ENCODE data around the gene NANS.
"Not testable (repeated sequence)": the region's sequence is repeated elsewhere in the genome, so short reads cannot be mapped to it uniquely, and the experiment has no call there.

Gene NANS

DNA sequence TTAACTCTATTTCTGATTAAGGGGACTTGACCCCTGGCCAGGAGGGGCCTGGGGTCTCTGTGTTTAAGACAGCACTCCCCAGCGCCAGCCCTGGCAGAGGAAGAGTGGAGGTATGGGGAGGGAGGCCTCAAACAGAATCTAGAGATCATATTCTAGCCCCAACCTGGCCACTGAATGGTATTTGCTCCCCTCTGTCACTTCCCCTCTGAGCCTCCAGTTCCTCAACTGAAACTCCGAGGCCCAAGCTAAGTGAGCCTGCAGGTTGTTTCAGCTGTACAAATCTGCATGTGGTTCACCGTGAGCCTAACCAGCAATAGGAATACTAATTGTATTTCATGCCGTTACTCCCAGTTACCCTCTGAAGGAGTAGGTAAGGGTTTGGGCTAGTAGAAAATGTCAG is 37.4 kb upstream of the NANS start:
- no peak overlapping the region for H3K4me3 ChIP-seq (ENCODE audit: low read depth in 1 of 2, low read length in 2 of 2)
- H3K27me3 ChIP-seq (ENCODE audit: control insufficient read depth in 1 of 2, insufficient read depth in 2 of 2, low read length in 2 of 2), result no peaks in the 10 kb centered on the region
- H3K9me3 ChIP-seq (ENCODE audit: control insufficient read depth in 1 of 2, low read length in 2 of 2), result no peaks in the 10 kb centered on the region
- H3K36me3 ChIP-seq (ENCODE audit: control insufficient read depth in 1 of 2, insufficient read depth in 2 of 2, low read length in 2 of 2), result peaks cover 22 to 63% of the 10 kb centered on the region in 2 donors
- H3K27ac ChIP-seq (ENCODE audit: low read depth, low read length), result peak overlapping the region; percentile 53
- H3K9ac ChIP-seq (ENCODE audit: low read depth in 1 of 2, low read length in 2 of 2), result no peak overlapping the region
- H3K4me1 ChIP-seq (ENCODE audit: control insufficient read depth in 1 of 2, insufficient read depth in 2 of 2, low read length in 2 of 2), result peaks cover 3 to 8% of the 10 kb centered on the region in 2 donors

DNA sequence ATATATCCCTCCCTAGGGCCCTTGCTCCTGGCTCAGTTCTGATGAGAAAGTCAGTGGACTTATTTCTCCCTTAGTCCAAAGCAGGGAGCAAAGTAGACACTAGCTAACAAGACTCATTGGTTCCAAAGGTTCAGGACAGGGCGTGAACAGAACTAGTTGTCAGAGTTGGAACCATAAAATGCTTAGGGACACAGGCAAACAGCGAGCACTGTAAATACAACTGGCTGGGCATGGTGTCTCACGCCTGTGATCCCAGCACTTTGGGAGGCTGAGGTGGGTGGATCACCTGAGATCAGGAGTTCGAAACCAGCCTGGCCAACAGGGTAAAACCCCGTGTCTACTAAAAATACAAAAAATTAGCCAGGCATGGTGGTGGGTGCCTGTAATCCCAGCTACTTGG is 36.7 kb upstream of the NANS start:
- H3K27me3 ChIP-seq (ENCODE audit: control insufficient read depth in 1 of 2, insufficient read depth in 2 of 2, low read length in 2 of 2); H3K9me3 ChIP-seq (ENCODE audit: control insufficient read depth in 1 of 2, low read length in 2 of 2); H3K4me1 ChIP-seq (ENCODE audit: control insufficient read depth in 1 of 2, insufficient read depth in 2 of 2, low read length in 2 of 2); H3K4me3 ChIP-seq (ENCODE audit: low read depth in 1 of 2, low read length in 2 of 2); H3K9ac ChIP-seq (ENCODE audit: low read depth in 1 of 2, low read length in 2 of 2): not testable (repeated sequence)
- Histone ChIP-seq H3K27ac (ENCODE audit: low read depth, low read length) (peak overlapping the region; percentile 53), H3K36me3 (ENCODE audit: control insufficient read depth in 1 of 2, insufficient read depth in 2 of 2, low read length in 2 of 2) (peaks cover 18 to 56% of the 10 kb centered on the region in 2 donors)

DNA sequence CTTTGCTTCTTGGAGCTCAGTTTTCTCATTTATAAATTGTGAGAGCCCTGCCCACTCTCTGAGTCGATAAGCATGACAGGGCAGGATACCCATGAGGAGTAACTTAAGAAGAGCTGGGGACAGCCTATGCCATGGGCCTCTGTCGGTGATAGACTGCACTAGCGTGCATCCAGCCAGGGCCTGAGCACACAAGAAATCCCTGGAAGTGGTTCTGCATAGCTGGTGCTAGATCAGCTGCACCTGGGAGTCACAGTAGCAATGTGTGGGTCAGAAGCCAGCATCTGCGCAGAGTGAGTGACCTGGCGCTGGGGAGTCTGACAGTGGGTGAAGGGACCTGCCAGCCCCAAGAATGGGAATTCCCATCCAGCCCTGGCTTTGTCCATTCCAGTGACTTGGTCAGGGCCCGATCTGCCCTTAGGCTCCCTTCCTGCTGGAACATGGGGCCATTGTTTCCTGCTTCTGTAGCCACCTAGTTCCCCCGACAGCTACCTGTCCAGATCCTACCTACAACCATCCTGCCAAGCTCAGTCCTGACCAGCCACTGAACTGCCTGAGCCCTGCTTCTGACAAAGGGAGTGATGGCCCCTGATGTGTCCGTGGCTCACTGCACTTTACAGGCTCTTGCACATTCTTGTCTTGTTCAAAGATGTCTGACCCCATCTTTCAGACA is 35.9 kb upstream of the NANS start:
- H3K36me3 ChIP-seq (ENCODE audit: control insufficient read depth in 1 of 2, insufficient read depth in 2 of 2, low read length in 2 of 2), result peaks cover 13 to 48% of the 10 kb centered on the region in 2 donors
- H3K9ac ChIP-seq (ENCODE audit: low read depth in 1 of 2, low read length in 2 of 2), result no peak overlapping the region
- peaks cover 3 to 8% of the 10 kb centered on the region in 2 donors for H3K4me1 ChIP-seq (ENCODE audit: control insufficient read depth in 1 of 2, insufficient read depth in 2 of 2, low read length in 2 of 2)
- H3K27ac ChIP-seq (ENCODE audit: low read depth, low read length), result no peak overlapping the region
- no peak overlapping the region for H3K4me3 ChIP-seq (ENCODE audit: low read depth in 1 of 2, low read length in 2 of 2)
- no peaks in the 10 kb centered on the region for H3K9me3 ChIP-seq (ENCODE audit: control insufficient read depth in 1 of 2, low read length in 2 of 2)
- no peaks in the 10 kb centered on the region for H3K27me3 ChIP-seq (ENCODE audit: control insufficient read depth in 1 of 2, insufficient read depth in 2 of 2, low read length in 2 of 2)

DNA sequence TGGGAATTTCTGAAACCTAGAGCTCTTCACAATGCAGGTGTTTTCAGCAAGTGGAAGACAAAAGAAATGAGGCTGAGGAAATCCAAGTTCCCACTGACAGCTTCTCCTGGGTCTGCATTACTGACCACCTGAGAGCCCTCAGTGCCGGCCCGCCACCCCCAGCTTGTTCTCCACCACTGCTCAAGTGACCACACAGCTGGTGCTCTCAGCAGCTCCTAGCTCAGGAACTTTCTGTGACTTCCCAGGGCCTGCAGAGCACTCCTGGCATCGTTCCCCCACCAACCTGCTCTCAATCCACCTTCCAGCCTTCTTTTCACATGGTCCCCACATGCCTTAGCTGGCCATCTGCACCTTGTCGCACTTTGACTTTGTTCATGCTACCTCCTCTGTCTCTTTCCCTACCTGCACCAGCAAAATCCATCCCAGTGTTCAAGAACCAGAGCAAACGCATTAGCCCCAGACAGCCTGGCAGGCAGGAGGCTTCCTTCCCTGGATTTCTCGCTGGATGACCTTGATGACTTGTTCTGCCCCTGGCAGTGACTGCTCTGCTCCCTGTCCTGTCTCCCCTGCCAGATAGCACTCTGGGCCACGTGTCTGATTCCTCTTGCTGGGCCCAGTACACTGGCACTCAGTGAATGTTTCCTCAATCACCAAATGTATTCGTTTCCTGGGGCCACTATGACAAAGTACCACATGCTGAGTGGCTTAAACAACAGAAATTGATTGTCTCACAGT is 35.1 kb upstream of the NANS start:
- Histone ChIP-seq H3K9ac (ENCODE audit: low read depth in 1 of 2, low read length in 2 of 2) (no peak overlapping the region), H3K27ac (ENCODE audit: low read depth, low read length) (no peak overlapping the region)

DNA sequence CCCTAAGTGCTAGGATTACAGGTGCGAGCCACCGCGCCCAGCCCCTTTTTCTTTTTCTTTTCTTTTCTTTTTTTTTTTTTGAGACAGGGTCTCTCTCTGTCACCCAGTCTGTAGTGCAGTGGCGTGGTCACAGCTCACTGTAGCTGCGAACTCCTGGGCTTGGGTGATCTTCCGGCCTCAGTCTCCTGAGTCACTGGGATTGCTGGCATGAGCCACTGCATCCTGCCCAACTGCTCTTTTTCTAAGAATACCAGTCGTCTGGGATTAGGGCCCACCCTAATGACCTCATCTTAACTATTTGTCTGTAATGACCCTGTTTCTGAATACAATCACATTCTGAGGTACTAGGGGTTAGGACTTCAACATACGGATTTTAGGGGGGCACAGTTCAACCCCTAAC is 34.1 kb upstream of the NANS start:
- Histone ChIP-seq H3K4me3 (ENCODE audit: low read depth in 1 of 2, low read length in 2 of 2) (no peak overlapping the region), H3K27ac (ENCODE audit: low read depth, low read length) (no peak overlapping the region), H3K27me3 (ENCODE audit: control insufficient read depth in 1 of 2, insufficient read depth in 2 of 2, low read length in 2 of 2) (no peaks in the 10 kb centered on the region), H3K4me1 (ENCODE audit: control insufficient read depth in 1 of 2, insufficient read depth in 2 of 2, low read length in 2 of 2) (peaks cover 3 to 8% of the 10 kb centered on the region in 2 donors), H3K9ac (ENCODE audit: low read depth in 1 of 2, low read length in 2 of 2) (no peak overlapping the region), H3K9me3 (ENCODE audit: control insufficient read depth in 1 of 2, low read length in 2 of 2) (no peaks in the 10 kb centered on the region), H3K36me3 (ENCODE audit: control insufficient read depth in 1 of 2, insufficient read depth in 2 of 2, low read length in 2 of 2) (peaks cover 7 to 31% of the 10 kb centered on the region in 2 donors)

More for the DNA sequence above, 35.1 kb upstream of the NANS start:
- Histone ChIP-seq H3K27me3 (ENCODE audit: control insufficient read depth in 1 of 2, insufficient read depth in 2 of 2, low read length in 2 of 2) (no peaks in the 10 kb centered on the region), H3K9me3 (ENCODE audit: control insufficient read depth in 1 of 2, low read length in 2 of 2) (no peaks in the 10 kb centered on the region), H3K4me1 (ENCODE audit: control insufficient read depth in 1 of 2, insufficient read depth in 2 of 2, low read length in 2 of 2) (peaks cover 3 to 8% of the 10 kb centered on the region in 2 donors), H3K4me3 (ENCODE audit: low read depth in 1 of 2, low read length in 2 of 2) (no peak overlapping the region), H3K36me3 (ENCODE audit: control insufficient read depth in 1 of 2, insufficient read depth in 2 of 2, low read length in 2 of 2) (peaks cover 8 to 40% of the 10 kb centered on the region in 2 donors)

DNA sequence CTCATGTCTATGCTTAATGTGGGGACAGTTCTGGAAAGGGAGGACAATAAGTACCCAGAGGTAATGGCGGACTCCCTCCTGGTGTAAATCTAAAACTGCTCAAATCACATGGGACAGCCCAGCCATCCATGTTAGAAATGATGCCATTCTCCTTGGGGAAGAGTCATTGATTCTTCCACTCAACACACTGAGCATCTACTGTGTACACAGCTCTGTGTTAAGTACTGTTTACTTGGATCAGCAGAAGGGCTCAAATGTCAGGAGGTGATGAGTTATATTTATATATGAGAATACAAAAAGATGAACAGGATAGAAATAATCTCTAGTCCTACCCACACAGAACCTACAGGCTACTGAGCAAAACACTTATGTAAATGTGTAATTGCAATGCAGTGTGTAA is 31.8 kb upstream of the NANS start:
- Histone ChIP-seq H3K9ac (ENCODE audit: low read depth in 1 of 2, low read length in 2 of 2) (no peak overlapping the region), H3K27ac (ENCODE audit: low read depth, low read length) (no peak overlapping the region), H3K9me3 (ENCODE audit: control insufficient read depth in 1 of 2, low read length in 2 of 2) (no peaks in the 10 kb centered on the region), H3K36me3 (ENCODE audit: control insufficient read depth in 1 of 2, insufficient read depth in 2 of 2, low read length in 2 of 2) (peaks cover 0 to 15% of the 10 kb centered on the region in 2 donors), H3K4me3 (ENCODE audit: low read depth in 1 of 2, low read length in 2 of 2) (no peak overlapping the region), H3K4me1 (ENCODE audit: control insufficient read depth in 1 of 2, insufficient read depth in 2 of 2, low read length in 2 of 2) (peaks cover 0 to under 1% of the 10 kb centered on the region in 2 donors), H3K27me3 (ENCODE audit: control insufficient read depth in 1 of 2, insufficient read depth in 2 of 2, low read length in 2 of 2) (no peaks in the 10 kb centered on the region)

DNA sequence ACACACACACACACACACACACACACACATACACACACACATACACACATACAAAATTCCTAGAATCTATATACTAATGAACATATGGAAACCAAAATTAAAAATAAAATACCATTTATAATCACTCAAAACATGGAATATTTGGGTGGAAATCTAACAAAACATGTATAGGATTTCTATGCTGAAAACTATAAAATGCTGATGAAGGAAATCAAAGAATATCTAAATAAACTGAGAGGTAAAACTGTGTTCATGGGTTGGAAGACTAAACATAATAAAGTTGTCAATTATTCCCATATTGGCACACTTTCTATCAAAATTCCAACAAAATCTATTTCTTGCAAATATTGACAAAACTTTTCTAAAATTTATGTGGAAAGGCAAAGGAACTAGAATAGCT is 25.4 kb upstream of the NANS start:
- Histone ChIP-seq H3K4me1 (ENCODE audit: control insufficient read depth in 1 of 2, insufficient read depth in 2 of 2, low read length in 2 of 2) (peaks cover 0 to 3% of the 10 kb centered on the region in 2 donors), H3K4me3 (ENCODE audit: low read depth in 1 of 2, low read length in 2 of 2) (no peak overlapping the region), H3K36me3 (ENCODE audit: control insufficient read depth in 1 of 2, insufficient read depth in 2 of 2, low read length in 2 of 2) (no peaks in the 10 kb centered on the region), H3K9ac (ENCODE audit: low read depth in 1 of 2, low read length in 2 of 2) (no peak overlapping the region), H3K9me3 (ENCODE audit: control insufficient read depth in 1 of 2, low read length in 2 of 2) (no peaks in the 10 kb centered on the region), H3K27me3 (ENCODE audit: control insufficient read depth in 1 of 2, insufficient read depth in 2 of 2, low read length in 2 of 2) (no peaks in the 10 kb centered on the region), H3K27ac (ENCODE audit: low read depth, low read length) (no peak overlapping the region)

DNA sequence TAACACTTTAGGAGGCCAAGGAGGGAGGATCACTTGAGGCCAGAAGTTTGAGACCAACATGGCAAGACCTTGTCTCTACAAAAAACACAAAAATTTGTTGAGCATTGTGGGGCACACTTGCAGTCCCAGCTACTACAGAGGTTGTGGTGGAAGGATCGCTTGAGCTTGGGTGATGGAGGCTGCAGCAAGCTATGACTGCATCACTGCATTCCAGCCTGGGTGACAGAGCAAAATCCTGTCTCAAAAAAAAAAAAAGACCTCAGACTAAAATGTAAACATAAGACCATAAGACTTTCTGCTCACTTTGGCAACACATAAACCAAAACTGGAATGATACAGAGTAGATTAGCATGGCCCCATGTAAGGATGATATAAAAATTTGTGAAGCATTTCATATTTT is 24.6 kb upstream of the NANS start:
- H3K4me1 ChIP-seq (ENCODE audit: control insufficient read depth in 1 of 2, insufficient read depth in 2 of 2, low read length in 2 of 2), result peaks cover 0 to 3% of the 10 kb centered on the region in 2 donors
- H3K27me3 ChIP-seq (ENCODE audit: control insufficient read depth in 1 of 2, insufficient read depth in 2 of 2, low read length in 2 of 2), result no peaks in the 10 kb centered on the region
- H3K36me3 ChIP-seq (ENCODE audit: control insufficient read depth in 1 of 2, insufficient read depth in 2 of 2, low read length in 2 of 2), result no peaks in the 10 kb centered on the region
- H3K9ac ChIP-seq (ENCODE audit: low read depth in 1 of 2, low read length in 2 of 2), result no peak overlapping the region
- no peak overlapping the region for H3K27ac ChIP-seq (ENCODE audit: low read depth, low read length)
- no peak overlapping the region for H3K4me3 ChIP-seq (ENCODE audit: low read depth in 1 of 2, low read length in 2 of 2)
- no peaks in the 10 kb centered on the region for H3K9me3 ChIP-seq (ENCODE audit: control insufficient read depth in 1 of 2, low read length in 2 of 2)

DNA sequence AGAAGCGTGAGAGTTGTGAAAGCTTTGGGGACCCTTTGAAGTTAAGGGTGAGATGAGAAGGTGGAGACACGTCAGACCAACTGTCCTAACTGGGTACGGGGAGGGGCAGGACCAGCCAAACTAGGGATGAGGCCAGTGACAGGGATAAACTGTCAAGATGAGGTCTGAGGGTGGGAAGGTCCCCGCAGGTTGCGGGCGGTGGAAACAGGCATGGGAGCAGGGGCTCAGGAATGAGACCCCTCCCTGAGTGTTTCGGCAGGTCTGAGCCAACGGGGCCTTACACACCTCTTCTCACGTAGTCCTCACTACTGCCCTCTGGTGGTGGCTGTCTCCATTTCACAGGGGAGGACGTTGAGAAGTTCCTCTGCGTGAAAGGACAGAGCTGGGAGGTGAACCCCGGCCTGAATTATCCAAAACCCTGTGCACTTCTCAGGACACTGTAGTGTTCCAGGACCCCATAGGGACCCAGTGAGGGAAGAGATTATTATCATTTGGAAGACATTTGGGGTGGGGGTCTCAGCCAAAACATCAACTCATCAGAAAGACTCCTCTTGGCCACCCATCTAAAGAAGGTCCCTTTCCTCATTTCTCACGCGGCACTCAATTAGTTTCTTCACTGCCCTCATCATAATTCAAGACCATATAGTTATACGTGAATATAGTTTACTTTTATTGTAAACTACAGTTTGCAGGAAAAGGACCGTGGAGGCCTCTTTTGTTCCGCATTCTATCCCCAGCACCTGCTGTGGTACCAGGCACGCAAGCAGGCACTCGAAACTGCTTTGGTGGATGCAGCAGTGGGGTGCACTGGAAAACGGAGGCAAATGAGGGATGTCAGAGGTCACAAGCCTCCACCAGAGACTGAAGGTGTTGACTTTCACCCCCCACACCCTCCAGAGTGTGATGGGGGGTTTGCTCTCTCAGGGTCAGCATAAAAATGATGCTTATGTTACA is 21.7 kb upstream of the NANS start:
- H3K9ac ChIP-seq (ENCODE audit: low read depth in 1 of 2, low read length in 2 of 2), result no peak overlapping the region
- H3K27ac ChIP-seq (ENCODE audit: low read depth, low read length), result no peak overlapping the region
- no peaks in the 10 kb centered on the region for H3K9me3 ChIP-seq (ENCODE audit: control insufficient read depth in 1 of 2, low read length in 2 of 2)
- no peaks in the 10 kb centered on the region for H3K27me3 ChIP-seq (ENCODE audit: control insufficient read depth in 1 of 2, insufficient read depth in 2 of 2, low read length in 2 of 2)
- H3K36me3 ChIP-seq (ENCODE audit: control insufficient read depth in 1 of 2, insufficient read depth in 2 of 2, low read length in 2 of 2), result no peaks in the 10 kb centered on the region
- H3K4me3 ChIP-seq (ENCODE audit: low read depth in 1 of 2, low read length in 2 of 2), result no peak overlapping the region
- peaks cover 0 to 14% of the 10 kb centered on the region in 2 donors for H3K4me1 ChIP-seq (ENCODE audit: control insufficient read depth in 1 of 2, insufficient read depth in 2 of 2, low read length in 2 of 2)

DNA sequence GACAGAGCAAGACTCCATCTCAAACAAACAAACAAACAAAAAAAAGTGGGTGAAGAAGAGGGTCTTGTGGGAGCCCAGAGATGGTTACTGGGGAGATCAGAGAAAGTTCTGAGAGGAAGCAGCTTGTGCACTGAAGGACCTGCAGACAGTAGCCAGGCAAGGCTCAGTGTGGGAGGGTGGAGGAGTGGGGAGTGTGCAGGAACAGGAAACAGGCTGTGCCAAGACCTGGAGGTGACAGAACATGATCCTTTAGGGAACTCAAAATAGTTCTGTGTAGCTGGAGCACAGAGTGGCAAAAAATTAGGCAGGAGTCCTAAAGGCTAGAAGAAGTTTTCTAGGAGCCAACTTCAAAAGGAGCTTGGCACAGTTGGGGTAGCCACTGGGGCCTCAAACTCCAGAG is 19.2 kb upstream of the NANS start:
- no peaks in the 10 kb centered on the region for H3K27me3 ChIP-seq (ENCODE audit: control insufficient read depth in 1 of 2, insufficient read depth in 2 of 2, low read length in 2 of 2)
- no peak overlapping the region for H3K27ac ChIP-seq (ENCODE audit: low read depth, low read length)
- no peaks in the 10 kb centered on the region for H3K9me3 ChIP-seq (ENCODE audit: control insufficient read depth in 1 of 2, low read length in 2 of 2)
- peaks cover 0 to 16% of the 10 kb centered on the region in 2 donors for H3K4me1 ChIP-seq (ENCODE audit: control insufficient read depth in 1 of 2, insufficient read depth in 2 of 2, low read length in 2 of 2)
- no peak overlapping the region for H3K9ac ChIP-seq (ENCODE audit: low read depth in 1 of 2, low read length in 2 of 2)
- H3K4me3 ChIP-seq (ENCODE audit: low read depth in 1 of 2, low read length in 2 of 2), result no peak overlapping the region
- no peaks in the 10 kb centered on the region for H3K36me3 ChIP-seq (ENCODE audit: control insufficient read depth in 1 of 2, insufficient read depth in 2 of 2, low read length in 2 of 2)
